Heart right ventricle (tissue), 16 donors: Measurements from ENCODE around the gene SAP30. TPM values are rescaled to one million over a fixed set of nuclear protein-coding genes. Genes with fewer than 3 reads are reported as not detected.

Experiments
- ATAC-seq, 8 donors: fragments of 200-7000 bp; cut with Tn5 transposase; one replicate each; pipeline ENCODE4 v1.9.1; 2020; ENCODE audit warnings: mild to moderate bottlenecking in 8 of 8, moderate library complexity in 8 of 8, moderate number of reproducible peaks in 1 of 8
- DNase-seq, 2 donors: peaks; one replicate each; pipeline ENCODE4 v3.0.0-alpha.2; 2020
- H3K27ac ChIP-seq, 10 donors: fragments of 200-600 bp; sonication (generic) in 2 of 10; one replicate each; pipeline versions ENCODE4 v1.5.0 to v1.8.0; 2020 to 2022; ENCODE audit warnings: mild to moderate bottlenecking in 3 of 10
- H3K27me3 ChIP-seq, 7 donors: fragments of 200-600 bp; one replicate each; pipeline ENCODE4 v1.8.0; 2021 to 2022; ENCODE audit warnings: mild to moderate bottlenecking in 2 of 7
- H3K36me3 ChIP-seq, 9 donors: fragments of 200-600 bp; sonication (generic) in 1 of 9; one replicate each; pipeline versions ENCODE4 v1.5.0 to v1.8.0; 2020 to 2022; ENCODE audit warnings: mild to moderate bottlenecking in 2 of 9
- H3K4me1 ChIP-seq, 9 donors: fragments of 200-600 bp; sonication (generic) in 1 of 9; one replicate each; pipeline versions ENCODE4 v1.5.0 to v1.8.0; 2020 to 2022; ENCODE audit warnings: mild to moderate bottlenecking in 4 of 9
- H3K4me3 ChIP-seq, 10 donors: fragments of 200-600 bp; sonication (generic) in 2 of 10; one replicate each; pipeline versions ENCODE4 v1.5.0 to v1.8.0; 2020 to 2022; ENCODE audit warnings: mild to moderate bottlenecking in 7 of 10, moderate library complexity in 2 of 10
- H3K9me3 ChIP-seq, 11 donors: fragments of 200-600 bp in 10 of 11; sonication (generic) in 2 of 11; one replicate each; pipeline versions ENCODE4 v1.5.0 to v1.8.0; 2013 to 2022; ENCODE audit warnings: mild to moderate bottlenecking in 2 of 11, control low read depth in 1 of 11, moderate library complexity in 1 of 11
- WGBS, 2 donors: extraction: QIAGEN DNeasy Blood & Tissue Kit; methylation state at CpG; one replicate each; pipeline ENCODE4 v1.1.7; 2013; ENCODE audit warnings: inconsistent platforms in 1 of 2; 5-methylcytosine and 5-hydroxymethylcytosine counted together
- intact Hi-C, 10 donors: fragments of 100-400 bp; cut with DNase I; formaldehyde crosslinking; loops; one replicate each; pipeline versions ENCODE4 v1.11.1 to v1.14.2; 2022
- polyA plus RNA-seq, 2 donors: library from polyadenylated mRNA; stranded (reverse); fragments of 200-250 nt; gene quantifications; one replicate each; pipeline ENCODE4 v1.2.3, GENCODE V29; 2013
- total RNA-seq, 10 donors: library from RNA; stranded (reverse); fragmentation: NEBNext Ultra II Directional in 3 of 10; extraction: Animal tissue kit (Norgen Biotek cat#: 25700) in 3 of 10; gene quantifications; one replicate each; pipeline versions ENCODE4 v1.2.1 to v1.2.4, GENCODE V29; 2021 to 2023
- TF ChIP-seq, protein P1 (sequence below), 9 donors: fragments of 200-600 bp; sonication (generic) in 2 of 9; IDR thresholded peaks; one replicate each; pipeline versions ENCODE4 v1.5.0 to v1.8.0; 2021 to 2022; ENCODE audit warnings: antibody characterized with exemption in 9 of 9, mild to moderate bottlenecking in 5 of 9, moderate library complexity in 1 of 9
- donor health status: Arrhythmogenic right ventricular cardiomyopathy.
- donor health status: ischemic (EF 13 %, LVEDD 7.1; RV severe dilation, severe dysfunction).
- donor health status: healthy with polysubstance abuse.
- donor health status: DM: no; HTN: yes; CAD: no.
- donor health status: DM: no; HTN: no; CAD: no.
- donor health status: ischemic (EF 25% LVEDD 6.9; RV normal size, moderate dysfunction).
- donor health status: ischemic (EF 25% LVEDD 5.7; RV mildly dilated, moderate dysfunction).
- donor health status: healthy.
- donor health status: DM: yes; HTN: yes; CAD: no.
- donor health status: Ischemic cardiomyopathy.
- donor health status: ischemic (EF 35%, LVEDD 5.7; RV mildly dilated, moderate dysfunction).
- donor health status: nonischemic (EF 11% LVEDD 7.7; RV severe dilation, severe dysfunction).
- donor health status: DM: yes; HTN: yes; CAD: no.
- donor health status: PGD.
- donor health status: ischemic (EF 29% LVEDD 5.4; RV normal size, mild dysfunction).
- donor health status: nonischemic (EF 23%, LVEDD 6.1; RV moderate dilation, normal function).

Gene SAP30
- total and polyA plus RNA-seq, 12 donors, result 4.0 to 22.2 (median 12.3) TPM

DNA sequence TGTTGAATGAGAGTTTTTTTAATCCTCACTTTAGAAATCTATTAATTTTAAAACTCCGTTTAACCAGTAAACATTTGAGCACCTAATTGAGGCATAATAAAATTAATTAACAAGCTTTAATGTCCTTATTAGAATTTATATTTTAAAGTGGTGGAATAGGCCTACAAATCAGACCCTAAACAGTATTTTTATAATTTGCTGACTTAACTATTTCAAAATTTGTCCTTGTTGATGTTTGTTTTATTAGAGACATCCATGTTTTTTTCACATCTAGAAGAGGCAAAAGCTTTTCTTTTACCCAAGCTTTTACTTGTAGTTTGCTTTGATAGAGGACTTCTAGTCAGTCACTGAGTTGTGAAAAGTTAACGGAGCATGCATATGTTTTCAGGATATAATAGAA lies 3.8 kb downstream of the SAP30 start:
- Histone ChIP-seq H3K27ac (peak overlapping the region in 1 of 10 donors; percentile 22), H3K4me3 (no peak overlapping the region), H3K36me3 (peaks cover 0 to 33% (median 0%) of the 10 kb centered on the region in 9 donors), H3K27me3 (no peaks in the 10 kb centered on the region), H3K9me3 (no peaks in the 10 kb centered on the region), H3K4me1 (peaks cover 0 to 31% (median 18%) of the 10 kb centered on the region in 9 donors)
- 97 to 99% methylated on average over 2 of the region's 2 CpGs for WGBS, 2 donors
- TF ChIP-seq, protein P1, sequence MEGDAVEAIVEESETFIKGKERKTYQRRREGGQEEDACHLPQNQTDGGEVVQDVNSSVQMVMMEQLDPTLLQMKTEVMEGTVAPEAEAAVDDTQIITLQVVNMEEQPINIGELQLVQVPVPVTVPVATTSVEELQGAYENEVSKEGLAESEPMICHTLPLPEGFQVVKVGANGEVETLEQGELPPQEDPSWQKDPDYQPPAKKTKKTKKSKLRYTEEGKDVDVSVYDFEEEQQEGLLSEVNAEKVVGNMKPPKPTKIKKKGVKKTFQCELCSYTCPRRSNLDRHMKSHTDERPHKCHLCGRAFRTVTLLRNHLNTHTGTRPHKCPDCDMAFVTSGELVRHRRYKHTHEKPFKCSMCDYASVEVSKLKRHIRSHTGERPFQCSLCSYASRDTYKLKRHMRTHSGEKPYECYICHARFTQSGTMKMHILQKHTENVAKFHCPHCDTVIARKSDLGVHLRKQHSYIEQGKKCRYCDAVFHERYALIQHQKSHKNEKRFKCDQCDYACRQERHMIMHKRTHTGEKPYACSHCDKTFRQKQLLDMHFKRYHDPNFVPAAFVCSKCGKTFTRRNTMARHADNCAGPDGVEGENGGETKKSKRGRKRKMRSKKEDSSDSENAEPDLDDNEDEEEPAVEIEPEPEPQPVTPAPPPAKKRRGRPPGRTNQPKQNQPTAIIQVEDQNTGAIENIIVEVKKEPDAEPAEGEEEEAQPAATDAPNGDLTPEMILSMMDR (IDR thresholded peaks at IDR 0.05), result no peak
- intact Hi-C loops, result loop anchor here in 5 of 10 donors (5.0 kb wide), 3 partner anchors 38 to 43 kb away; partner anchors contain the start of gene HMGB2 (in 1 of the 5)
- no peak for ATAC-seq
- no peak for DNase-seq

DNA sequence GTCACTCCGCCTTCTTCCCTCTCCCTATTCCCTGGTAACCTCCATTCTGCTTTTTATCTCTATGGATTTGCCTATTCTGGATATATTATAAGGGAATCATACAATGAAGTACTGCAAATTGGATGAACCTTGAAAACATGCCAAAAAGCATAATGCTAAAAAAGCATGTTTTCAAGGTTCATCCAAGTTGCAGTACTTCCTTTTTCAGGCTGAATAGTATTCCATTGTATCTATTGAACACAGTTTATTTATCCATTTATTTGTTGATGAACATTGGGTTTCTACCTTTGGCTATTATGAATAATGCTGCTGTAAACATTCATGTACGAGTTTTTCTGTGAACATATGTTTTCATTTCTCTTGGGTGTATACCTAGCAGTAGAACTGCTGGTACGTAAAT lies 9.2 kb downstream of the SAP30 start:
- H3K4me1 ChIP-seq, result peaks cover 0 to 14% (median 0%) of the 10 kb centered on the region in 9 donors

DNA sequence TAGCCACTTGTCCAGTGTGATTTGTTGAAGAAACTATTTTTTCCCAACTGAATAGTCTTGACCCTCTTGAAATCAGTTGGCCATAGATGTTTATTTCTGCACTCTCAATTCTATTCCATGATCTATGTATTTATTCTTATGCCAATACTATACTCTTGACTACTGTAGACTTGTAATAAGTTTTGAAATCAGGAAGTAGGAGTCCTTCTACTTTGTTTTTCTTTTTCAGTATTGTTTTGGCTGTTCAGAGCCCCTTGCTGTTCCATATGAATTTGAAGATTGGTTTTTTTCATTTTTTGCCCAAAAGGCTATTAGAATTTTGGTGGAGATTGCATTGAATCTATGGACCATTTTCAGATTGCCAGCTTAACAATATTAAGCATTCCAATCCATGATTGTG lies 10.2 kb downstream of the SAP30 start:
- Histone ChIP-seq H3K4me3 (no peak overlapping the region), H3K27ac (no peak overlapping the region), H3K27me3 (no peaks in the 10 kb centered on the region), H3K9me3 (no peaks in the 10 kb centered on the region), H3K36me3 (peaks cover 0 to 27% (median 0%) of the 10 kb centered on the region in 9 donors), H3K4me1 (peaks cover 0 to 10% (median 0%) of the 10 kb centered on the region in 9 donors)
- DNase-seq (no peak), ATAC-seq (no peak)
- intact Hi-C loops, result no loop called here
- TF ChIP-seq, protein P1 (IDR thresholded peaks at IDR 0.05), result no peak

More for the DNA sequence above, 9.2 kb downstream of the SAP30 start:
- Histone ChIP-seq H3K27me3 (no peaks in the 10 kb centered on the region), H3K36me3 (peaks cover 0 to 35% (median 0%) of the 10 kb centered on the region in 9 donors), H3K9me3 (no peaks in the 10 kb centered on the region), H3K4me3 (no peak overlapping the region), H3K27ac (no peak overlapping the region)
- DNase-seq (no peak), ATAC-seq (no peak)
- TF ChIP-seq, protein P1 (IDR thresholded peaks at IDR 0.05), result no peak
- intact Hi-C loops, result no loop called here
- 98 to 99% methylated on average over 3 of the region's 3 CpGs for WGBS, 2 donors

DNA sequence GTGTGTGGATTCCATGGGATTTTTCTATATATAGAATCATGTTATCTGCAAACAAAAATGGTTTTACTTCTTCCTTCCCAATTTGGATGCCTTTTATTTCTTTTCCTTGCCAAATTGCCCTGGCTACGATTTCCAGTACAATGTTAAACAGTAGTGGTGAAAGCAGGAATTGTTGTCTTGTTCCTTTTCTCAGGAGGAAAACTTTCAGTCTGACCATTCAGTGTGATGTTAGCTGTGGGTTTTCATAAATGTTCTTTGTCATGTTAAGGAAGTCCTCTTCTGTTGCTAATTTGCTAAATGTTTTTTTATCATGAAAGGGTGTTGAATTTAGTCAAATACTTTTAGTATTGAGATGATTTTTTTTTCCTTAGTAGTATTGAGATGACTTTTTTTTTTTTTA lies 10.9 kb downstream of the SAP30 start:
- TF ChIP-seq, protein P1 (IDR thresholded peaks at IDR 0.05), result no peak
- no peaks in the 10 kb centered on the region for H3K27me3 ChIP-seq
- DNase-seq (no peak), ATAC-seq (no peak)
- WGBS, 2 donors, result 35 to 39% methylated on average over 1 of the region's 1 CpG
- peaks cover 0 to 21% (median 0%) of the 10 kb centered on the region in 9 donors for H3K36me3 ChIP-seq
- no peak overlapping the region for H3K27ac ChIP-seq
- H3K9me3 ChIP-seq, result no peaks in the 10 kb centered on the region
- peaks cover 0 to 10% (median 0%) of the 10 kb centered on the region in 9 donors for H3K4me1 ChIP-seq
- no peak overlapping the region for H3K4me3 ChIP-seq
- intact Hi-C loops, result no loop called here
